Measurements from ENCODE around the gene SLCO4A1.

- TF ChIP-seq POLR2A (IDR thresholded peaks at IDR 0.05): no peak
- no peak for TF ChIP-seq CTCF (IDR thresholded peaks at IDR 0.05)
Measured at GRCh38 chr20:62657956-62658355, 15.7 kb downstream of the SLCO4A1 start.
